H1 (cell line): ENCODE results near the gene PHACTR1.

Source experiments
- ASH2L ChIP-seq: fragments of 200-600, 300-600 bp; sonication (generic); IDR thresholded peaks from one replicate; pipeline ENCODE4 v1.7.1; 2017; ENCODE audit warnings: low read length
- BCL11A ChIP-seq, 2 experiments: IDR thresholded peaks; one replicate each; pipeline ENCODE4 v1.6.1; 2011; ENCODE audit warnings: low read depth in 2 of 2, low read length in 2 of 2, mild to moderate bottlenecking in 2 of 2
- CREB1 ChIP-seq: IDR thresholded peaks from 2 replicates; pipeline ENCODE4 v1.6.1; 2012; ENCODE audit warnings: inconsistent platforms
- POLR2AphosphoS5 ChIP-seq: IDR thresholded peaks from 2 replicates; pipeline ENCODE4 v1.6.1; 2011; ENCODE audit warnings: low read depth, low read length
- TCF12 ChIP-seq: IDR thresholded peaks from 2 replicates; pipeline ENCODE4 v1.6.1; 2011; ENCODE audit warnings: low read depth, mild to moderate bottlenecking, low read length
- TF ChIP-seq, protein P1 (sequence below), 3 experiments: IDR thresholded peaks; 1 replicate in 2 of 3; 2 replicates in 1 of 3; pipeline versions ENCODE4 v1.5.1 to v1.6.1; 2011; ENCODE audit warnings: low read length in 3 of 3, mild to moderate bottlenecking in 3 of 3, inconsistent platforms in 2 of 3, low read depth in 1 of 3, moderate library complexity in 1 of 3; ENCODE audit not compliant: insufficient read depth in 1 of 3; ENCODE audit errors: control extremely low read depth in 1 of 3

DNA sequence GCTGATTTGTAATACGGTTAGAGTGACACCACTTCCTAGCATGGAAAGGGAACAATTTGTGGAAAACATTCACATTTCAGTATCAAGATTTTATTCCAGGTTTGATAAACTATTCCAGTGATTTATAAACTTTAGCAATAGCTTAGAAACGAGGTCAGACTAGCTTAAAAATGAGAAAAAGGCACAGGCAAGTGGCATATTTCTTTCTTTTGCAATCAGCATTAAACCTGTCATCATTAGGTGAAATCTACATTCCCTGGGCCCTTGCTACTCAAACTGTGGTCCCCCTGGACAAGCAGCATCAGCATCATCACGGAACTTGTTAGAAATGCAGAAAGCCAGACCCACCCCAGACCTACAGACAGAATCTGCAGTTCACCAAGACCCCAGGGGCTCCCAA, 581.9 kb downstream of the PHACTR1 start:
- TF ChIP-seq POLR2AphosphoS5 (no peak), TCF12 (no peak), CREB1 (no peak), ASH2L (no peak), BCL11A (IDR thresholded peaks at IDR 0.05; ENCODE audit: low read depth in 2 of 2, low read length in 2 of 2) (no peak)
- TF ChIP-seq, protein P1, sequence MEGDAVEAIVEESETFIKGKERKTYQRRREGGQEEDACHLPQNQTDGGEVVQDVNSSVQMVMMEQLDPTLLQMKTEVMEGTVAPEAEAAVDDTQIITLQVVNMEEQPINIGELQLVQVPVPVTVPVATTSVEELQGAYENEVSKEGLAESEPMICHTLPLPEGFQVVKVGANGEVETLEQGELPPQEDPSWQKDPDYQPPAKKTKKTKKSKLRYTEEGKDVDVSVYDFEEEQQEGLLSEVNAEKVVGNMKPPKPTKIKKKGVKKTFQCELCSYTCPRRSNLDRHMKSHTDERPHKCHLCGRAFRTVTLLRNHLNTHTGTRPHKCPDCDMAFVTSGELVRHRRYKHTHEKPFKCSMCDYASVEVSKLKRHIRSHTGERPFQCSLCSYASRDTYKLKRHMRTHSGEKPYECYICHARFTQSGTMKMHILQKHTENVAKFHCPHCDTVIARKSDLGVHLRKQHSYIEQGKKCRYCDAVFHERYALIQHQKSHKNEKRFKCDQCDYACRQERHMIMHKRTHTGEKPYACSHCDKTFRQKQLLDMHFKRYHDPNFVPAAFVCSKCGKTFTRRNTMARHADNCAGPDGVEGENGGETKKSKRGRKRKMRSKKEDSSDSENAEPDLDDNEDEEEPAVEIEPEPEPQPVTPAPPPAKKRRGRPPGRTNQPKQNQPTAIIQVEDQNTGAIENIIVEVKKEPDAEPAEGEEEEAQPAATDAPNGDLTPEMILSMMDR (IDR thresholded peaks at IDR 0.05; ENCODE audit: control extremely low read depth in 1 of 3, insufficient read depth in 1 of 3, low read depth in 1 of 3, low read length in 3 of 3): no peak
